ENCODE data around the gene ALDH1A1. TPM values are rescaled to one million over a fixed set of nuclear protein-coding genes. Genes with fewer than 3 reads are reported as not detected.

ALDH1A1 gene
- total RNA-seq, 1 experiment from 2014 or later, result 1.9 TPM

DNA sequence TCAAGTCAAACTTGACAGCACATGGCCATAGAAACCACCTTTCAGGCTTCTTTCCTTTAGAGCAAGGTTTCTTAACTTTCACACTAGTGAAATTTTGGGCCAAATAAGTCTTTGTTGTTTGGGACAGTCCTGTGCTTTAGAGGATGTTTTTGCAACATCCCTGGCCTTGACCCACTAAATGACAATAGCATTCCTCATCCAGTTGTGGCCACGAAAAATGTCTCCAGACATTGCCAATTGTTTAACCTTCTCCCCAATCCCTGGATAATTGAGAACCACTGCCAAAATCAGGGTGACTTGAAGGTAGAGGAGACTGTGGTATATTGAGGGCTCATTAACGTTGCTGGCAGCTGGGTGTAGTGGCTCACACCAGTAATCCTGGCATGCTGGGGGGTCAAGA is 72.0 kb downstream of the ALDH1A1 start:
- TF ChIP-seq, protein P1, sequence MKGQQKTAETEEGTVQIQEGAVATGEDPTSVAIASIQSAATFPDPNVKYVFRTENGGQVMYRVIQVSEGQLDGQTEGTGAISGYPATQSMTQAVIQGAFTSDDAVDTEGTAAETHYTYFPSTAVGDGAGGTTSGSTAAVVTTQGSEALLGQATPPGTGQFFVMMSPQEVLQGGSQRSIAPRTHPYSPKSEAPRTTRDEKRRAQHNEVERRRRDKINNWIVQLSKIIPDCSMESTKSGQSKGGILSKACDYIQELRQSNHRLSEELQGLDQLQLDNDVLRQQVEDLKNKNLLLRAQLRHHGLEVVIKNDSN (CRISPR knock-in tag; IDR thresholded peaks at IDR 0.05), result no peak
- TF ChIP-seq ZBTB21 (CRISPR knock-in tag; IDR thresholded peaks at IDR 0.05; ENCODE audit: borderline replicate concordance) (no peak), JUN (CRISPR knock-in tag; IDR thresholded peaks at IDR 0.05) (no peak), ZNF317 (CRISPR knock-in tag; IDR thresholded peaks at IDR 0.05; ENCODE audit: borderline replicate concordance, low read depth) (no peak), ELF4 (CRISPR knock-in tag; IDR thresholded peaks at IDR 0.05; ENCODE audit: low read depth) (no peak), ZNF425 (CRISPR knock-in tag; conservative IDR thresholded peaks at IDR 0.05) (no peak), KAT7 (CRISPR knock-in tag; IDR thresholded peaks at IDR 0.05; ENCODE audit: borderline replicate concordance) (no peak), GTF2I (CRISPR knock-in tag; conservative IDR thresholded peaks at IDR 0.05) (no peak), ZNF671 (CRISPR knock-in tag; IDR thresholded peaks at IDR 0.05) (no peak), SOX15 (CRISPR knock-in tag; IDR thresholded peaks at IDR 0.05) (no peak), PRRX2 (CRISPR knock-in tag; IDR thresholded peaks at IDR 0.05) (no peak), TP53 (CRISPR knock-in tag; IDR thresholded peaks at IDR 0.05) (no peak)
- TF ChIP-seq, protein P2, sequence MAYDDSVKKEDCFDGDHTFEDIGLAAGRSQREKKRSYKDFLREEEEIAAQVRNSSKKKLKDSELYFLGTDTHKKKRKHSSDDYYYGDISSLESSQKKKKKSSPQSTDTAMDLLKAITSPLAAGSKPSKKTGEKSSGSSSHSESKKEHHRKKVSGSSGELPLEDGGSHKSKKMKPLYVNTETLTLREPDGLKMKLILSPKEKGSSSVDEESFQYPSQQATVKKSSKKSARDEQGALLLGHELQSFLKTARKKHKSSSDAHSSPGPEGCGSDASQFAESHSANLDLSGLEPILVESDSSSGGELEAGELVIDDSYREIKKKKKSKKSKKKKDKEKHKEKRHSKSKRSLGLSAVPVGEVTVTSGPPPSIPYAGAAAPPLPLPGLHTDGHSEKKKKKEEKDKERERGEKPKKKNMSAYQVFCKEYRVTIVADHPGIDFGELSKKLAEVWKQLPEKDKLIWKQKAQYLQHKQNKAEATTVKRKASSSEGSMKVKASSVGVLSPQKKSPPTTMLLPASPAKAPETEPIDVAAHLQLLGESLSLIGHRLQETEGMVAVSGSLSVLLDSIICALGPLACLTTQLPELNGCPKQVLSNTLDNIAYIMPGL (CRISPR knock-in tag; IDR thresholded peaks at IDR 0.05), result no peak
- H3K4me3 Mint-ChIP-seq, result no peak overlapping the region
- no peak overlapping the region for H3K27ac Mint-ChIP-seq
- H3K9me3 Mint-ChIP-seq, result peaks cover 11% of the 10 kb centered on the region
- 0 out of 2 replicates have a peak, but pooled peaks cover 2% of the 10 kb centered on the region for H3K36me3 Mint-ChIP-seq
- no peak for ATAC-seq
- no peak for DNase-seq (ENCODE audit: low spot score)
- no peaks in the 10 kb centered on the region for H3K27me3 Mint-ChIP-seq (ENCODE audit: low read depth)
- POLR2A ChIA-PET, result no interaction called here
- no peaks in the 10 kb centered on the region for H3K4me1 Mint-ChIP-seq
- CTCF ChIA-PET, result no interaction called here

- H3K27ac Mint-ChIP-seq, result no peak overlapping the region
- peaks cover 7% of the 10 kb centered on the region for H3K4me1 Mint-ChIP-seq
- 0 out of 2 replicates have a peak, but pooled peaks cover 6% of the 10 kb centered on the region for H3K9me3 Mint-ChIP-seq
- H3K4me3 Mint-ChIP-seq, result no peak overlapping the region
- ATAC-seq (no peak), DNase-seq (ENCODE audit: low spot score) (no peak)
- ChIA-PET POLR2A (no interaction called here), CTCF (interaction anchor here (1.4 kb wide), 1 partner anchor 18 kb away, joined by 3 read pairs; no protein-coding TSS in a partner anchor)
- no peaks in the 10 kb centered on the region for H3K27me3 Mint-ChIP-seq (ENCODE audit: low read depth)
- TF ChIP-seq, protein P3, sequence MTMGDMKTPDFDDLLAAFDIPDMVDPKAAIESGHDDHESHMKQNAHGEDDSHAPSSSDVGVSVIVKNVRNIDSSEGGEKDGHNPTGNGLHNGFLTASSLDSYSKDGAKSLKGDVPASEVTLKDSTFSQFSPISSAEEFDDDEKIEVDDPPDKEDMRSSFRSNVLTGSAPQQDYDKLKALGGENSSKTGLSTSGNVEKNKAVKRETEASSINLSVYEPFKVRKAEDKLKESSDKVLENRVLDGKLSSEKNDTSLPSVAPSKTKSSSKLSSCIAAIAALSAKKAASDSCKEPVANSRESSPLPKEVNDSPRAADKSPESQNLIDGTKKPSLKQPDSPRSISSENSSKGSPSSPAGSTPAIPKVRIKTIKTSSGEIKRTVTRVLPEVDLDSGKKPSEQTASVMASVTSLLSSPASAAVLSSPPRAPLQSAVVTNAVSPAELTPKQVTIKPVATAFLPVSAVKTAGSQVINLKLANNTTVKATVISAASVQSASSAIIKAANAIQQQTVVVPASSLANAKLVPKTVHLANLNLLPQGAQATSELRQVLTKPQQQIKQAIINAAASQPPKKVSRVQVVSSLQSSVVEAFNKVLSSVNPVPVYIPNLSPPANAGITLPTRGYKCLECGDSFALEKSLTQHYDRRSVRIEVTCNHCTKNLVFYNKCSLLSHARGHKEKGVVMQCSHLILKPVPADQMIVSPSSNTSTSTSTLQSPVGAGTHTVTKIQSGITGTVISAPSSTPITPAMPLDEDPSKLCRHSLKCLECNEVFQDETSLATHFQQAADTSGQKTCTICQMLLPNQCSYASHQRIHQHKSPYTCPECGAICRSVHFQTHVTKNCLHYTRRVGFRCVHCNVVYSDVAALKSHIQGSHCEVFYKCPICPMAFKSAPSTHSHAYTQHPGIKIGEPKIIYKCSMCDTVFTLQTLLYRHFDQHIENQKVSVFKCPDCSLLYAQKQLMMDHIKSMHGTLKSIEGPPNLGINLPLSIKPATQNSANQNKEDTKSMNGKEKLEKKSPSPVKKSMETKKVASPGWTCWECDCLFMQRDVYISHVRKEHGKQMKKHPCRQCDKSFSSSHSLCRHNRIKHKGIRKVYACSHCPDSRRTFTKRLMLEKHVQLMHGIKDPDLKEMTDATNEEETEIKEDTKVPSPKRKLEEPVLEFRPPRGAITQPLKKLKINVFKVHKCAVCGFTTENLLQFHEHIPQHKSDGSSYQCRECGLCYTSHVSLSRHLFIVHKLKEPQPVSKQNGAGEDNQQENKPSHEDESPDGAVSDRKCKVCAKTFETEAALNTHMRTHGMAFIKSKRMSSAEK (CRISPR knock-in tag; IDR thresholded peaks at IDR 0.05; ENCODE audit: borderline replicate concordance), result no peak
- TF ChIP-seq NR2C2 (CRISPR knock-in tag; IDR thresholded peaks at IDR 0.05) (no peak), FOXK1 (CRISPR knock-in tag; IDR thresholded peaks at IDR 0.05) (no peak), ZNF396 (CRISPR knock-in tag; IDR thresholded peaks at IDR 0.05; ENCODE audit: borderline replicate concordance) (no peak), ZNF423 (CRISPR knock-in tag; IDR thresholded peaks at IDR 0.05) (no peak)
- TF ChIP-seq, protein P4, sequence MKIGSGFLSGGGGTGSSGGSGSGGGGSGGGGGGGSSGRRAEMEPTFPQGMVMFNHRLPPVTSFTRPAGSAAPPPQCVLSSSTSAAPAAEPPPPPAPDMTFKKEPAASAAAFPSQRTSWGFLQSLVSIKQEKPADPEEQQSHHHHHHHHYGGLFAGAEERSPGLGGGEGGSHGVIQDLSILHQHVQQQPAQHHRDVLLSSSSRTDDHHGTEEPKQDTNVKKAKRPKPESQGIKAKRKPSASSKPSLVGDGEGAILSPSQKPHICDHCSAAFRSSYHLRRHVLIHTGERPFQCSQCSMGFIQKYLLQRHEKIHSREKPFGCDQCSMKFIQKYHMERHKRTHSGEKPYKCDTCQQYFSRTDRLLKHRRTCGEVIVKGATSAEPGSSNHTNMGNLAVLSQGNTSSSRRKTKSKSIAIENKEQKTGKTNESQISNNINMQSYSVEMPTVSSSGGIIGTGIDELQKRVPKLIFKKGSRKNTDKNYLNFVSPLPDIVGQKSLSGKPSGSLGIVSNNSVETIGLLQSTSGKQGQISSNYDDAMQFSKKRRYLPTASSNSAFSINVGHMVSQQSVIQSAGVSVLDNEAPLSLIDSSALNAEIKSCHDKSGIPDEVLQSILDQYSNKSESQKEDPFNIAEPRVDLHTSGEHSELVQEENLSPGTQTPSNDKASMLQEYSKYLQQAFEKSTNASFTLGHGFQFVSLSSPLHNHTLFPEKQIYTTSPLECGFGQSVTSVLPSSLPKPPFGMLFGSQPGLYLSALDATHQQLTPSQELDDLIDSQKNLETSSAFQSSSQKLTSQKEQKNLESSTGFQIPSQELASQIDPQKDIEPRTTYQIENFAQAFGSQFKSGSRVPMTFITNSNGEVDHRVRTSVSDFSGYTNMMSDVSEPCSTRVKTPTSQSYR (CRISPR knock-in tag; IDR thresholded peaks at IDR 0.05), result no peak
- no peaks in the 10 kb centered on the region for H3K36me3 Mint-ChIP-seq
Observed at GRCh38 chr9:72875221-72875620, 77.6 kb downstream of the ALDH1A1 start.
